Progenitor cell of endocrine pancreas (in vitro differentiated cells): Measurements from ENCODE around the gene SDC3. TPM values are rescaled to one million over a fixed set of nuclear protein-coding genes. Genes with fewer than 3 reads are reported as not detected.

Experiments used
- DNase-seq: peaks from one replicate; pipeline ENCODE4 v3.0.0; 2021; ENCODE audit warnings: low spot score; ENCODE audit not compliant: unreplicated experiment
- H3K27ac Mint-ChIP-seq: 2 replicates; pipeline ENCODE4 v1.8.0; 2021; ENCODE audit warnings: mild to moderate bottlenecking, moderate library complexity, mixed read lengths
- H3K27me3 Mint-ChIP-seq: 2 replicates; pipeline ENCODE4 v1.8.0; 2021; ENCODE audit warnings: mixed read lengths
- H3K36me3 Mint-ChIP-seq: 2 replicates; pipeline ENCODE4 v1.8.0; 2022; ENCODE audit warnings: mixed read lengths; ENCODE audit not compliant: insufficient read depth
- H3K4me1 Mint-ChIP-seq: 2 replicates; pipeline ENCODE4 v1.8.0; 2021; ENCODE audit warnings: low read depth, mixed read lengths
- H3K4me3 Mint-ChIP-seq: 2 replicates; pipeline ENCODE4 v1.8.0; 2021; ENCODE audit warnings: low read depth, mild to moderate bottlenecking, moderate library complexity, mixed read lengths
- H3K9me3 Mint-ChIP-seq: 2 replicates; pipeline ENCODE4 v1.8.0; 2021; ENCODE audit warnings: low read depth, mixed read lengths
- total RNA-seq: library from RNA; stranded (reverse); gene quantifications from 2 replicates; pipeline ENCODE4 v1.2.1, GENCODE V29; 2021
- TF ChIP-seq, protein P1 (sequence below): fragments of 200-600 bp; sonication (generic); IDR thresholded peaks from one replicate; pipeline ENCODE4 v1.5.0; 2021; ENCODE audit warnings: antibody characterized with exemption, mild to moderate bottlenecking; ENCODE audit not compliant: unreplicated experiment

The SDC3 gene
- total RNA-seq, 1 donor from 2014 or later: 33.7 TPM

DNA sequence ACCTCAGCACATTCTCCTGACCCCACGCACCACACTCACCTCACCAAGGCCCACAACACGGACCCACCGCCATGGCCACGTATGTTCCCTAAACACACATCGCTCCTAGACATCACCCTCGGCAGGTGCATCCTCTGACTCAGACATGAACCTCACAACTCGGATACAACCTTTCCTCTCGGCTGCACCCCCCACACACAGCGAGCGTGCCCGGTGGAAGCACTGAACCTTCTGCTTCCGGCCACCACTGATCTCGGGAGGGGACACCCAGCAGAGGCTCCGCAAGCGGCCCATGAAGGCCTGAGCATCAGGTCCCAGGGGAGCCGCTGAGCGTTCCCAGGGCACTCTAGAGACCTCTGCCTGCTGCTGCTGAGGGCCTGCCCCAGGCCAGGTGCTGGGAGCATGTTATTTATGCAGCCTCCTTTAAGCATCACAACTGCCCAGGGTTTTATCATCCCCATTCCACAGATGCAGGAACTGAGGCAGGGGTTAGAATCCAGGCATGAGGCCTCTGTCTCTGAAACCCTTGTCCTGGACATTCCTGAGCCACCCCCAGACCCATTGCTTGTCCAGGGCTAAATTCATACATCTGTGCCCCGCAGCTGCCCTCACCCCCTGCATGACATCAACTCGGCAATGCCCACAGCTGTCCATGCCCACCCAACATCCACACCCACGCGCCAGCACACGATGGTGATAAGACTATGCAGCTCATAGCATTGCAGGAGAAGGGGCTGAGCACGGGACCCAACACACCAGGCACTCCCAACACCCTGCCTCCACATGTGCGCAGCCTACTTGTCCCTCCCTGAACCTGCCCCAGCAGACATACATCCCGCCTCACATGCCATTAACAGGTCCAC lies 27.0 kb downstream of the SDC3 start:
- no peak overlapping the region for H3K4me3 Mint-ChIP-seq
- DNase-seq: no peak
- H3K9me3 Mint-ChIP-seq: no peaks in the 10 kb centered on the region
- no peaks in the 10 kb centered on the region for H3K27me3 Mint-ChIP-seq
- H3K36me3 Mint-ChIP-seq: no peaks in the 10 kb centered on the region
- no peak overlapping the region for H3K27ac Mint-ChIP-seq
- H3K4me1 Mint-ChIP-seq: peaks cover 8% of the 10 kb centered on the region
- TF ChIP-seq, protein P1, sequence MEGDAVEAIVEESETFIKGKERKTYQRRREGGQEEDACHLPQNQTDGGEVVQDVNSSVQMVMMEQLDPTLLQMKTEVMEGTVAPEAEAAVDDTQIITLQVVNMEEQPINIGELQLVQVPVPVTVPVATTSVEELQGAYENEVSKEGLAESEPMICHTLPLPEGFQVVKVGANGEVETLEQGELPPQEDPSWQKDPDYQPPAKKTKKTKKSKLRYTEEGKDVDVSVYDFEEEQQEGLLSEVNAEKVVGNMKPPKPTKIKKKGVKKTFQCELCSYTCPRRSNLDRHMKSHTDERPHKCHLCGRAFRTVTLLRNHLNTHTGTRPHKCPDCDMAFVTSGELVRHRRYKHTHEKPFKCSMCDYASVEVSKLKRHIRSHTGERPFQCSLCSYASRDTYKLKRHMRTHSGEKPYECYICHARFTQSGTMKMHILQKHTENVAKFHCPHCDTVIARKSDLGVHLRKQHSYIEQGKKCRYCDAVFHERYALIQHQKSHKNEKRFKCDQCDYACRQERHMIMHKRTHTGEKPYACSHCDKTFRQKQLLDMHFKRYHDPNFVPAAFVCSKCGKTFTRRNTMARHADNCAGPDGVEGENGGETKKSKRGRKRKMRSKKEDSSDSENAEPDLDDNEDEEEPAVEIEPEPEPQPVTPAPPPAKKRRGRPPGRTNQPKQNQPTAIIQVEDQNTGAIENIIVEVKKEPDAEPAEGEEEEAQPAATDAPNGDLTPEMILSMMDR: no peak

DNA sequence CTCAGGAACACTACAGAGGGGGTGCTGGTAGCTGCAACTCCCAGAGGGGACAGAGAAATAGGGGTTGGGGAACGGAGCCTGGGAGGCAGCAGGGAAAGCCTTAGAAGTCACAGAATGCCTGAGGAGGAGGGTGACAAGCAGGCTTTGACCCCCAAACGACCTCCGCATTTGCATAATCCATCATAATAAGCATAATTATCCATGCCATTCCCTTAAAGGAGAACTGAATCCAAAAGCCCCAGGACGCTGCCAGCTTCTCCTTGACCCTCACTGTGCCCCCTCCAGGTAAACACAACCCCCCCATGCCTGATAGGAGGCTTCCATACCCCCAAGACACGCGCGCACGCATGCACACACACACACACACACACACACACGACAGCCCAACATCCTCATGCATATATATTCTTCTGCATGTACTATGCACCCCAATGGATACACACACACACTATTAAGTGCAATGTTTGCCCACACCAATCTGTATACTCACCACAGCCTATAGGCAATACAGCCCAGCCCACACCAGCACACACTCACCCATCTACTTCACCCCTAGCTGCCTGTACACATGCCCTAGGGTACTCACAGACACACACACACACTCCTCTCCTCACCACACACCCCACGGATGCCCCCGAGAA lies 27.8 kb downstream of the SDC3 start:
- Mint-ChIP-seq H3K27ac (no peak overlapping the region), H3K27me3 (no peaks in the 10 kb centered on the region)

DNA sequence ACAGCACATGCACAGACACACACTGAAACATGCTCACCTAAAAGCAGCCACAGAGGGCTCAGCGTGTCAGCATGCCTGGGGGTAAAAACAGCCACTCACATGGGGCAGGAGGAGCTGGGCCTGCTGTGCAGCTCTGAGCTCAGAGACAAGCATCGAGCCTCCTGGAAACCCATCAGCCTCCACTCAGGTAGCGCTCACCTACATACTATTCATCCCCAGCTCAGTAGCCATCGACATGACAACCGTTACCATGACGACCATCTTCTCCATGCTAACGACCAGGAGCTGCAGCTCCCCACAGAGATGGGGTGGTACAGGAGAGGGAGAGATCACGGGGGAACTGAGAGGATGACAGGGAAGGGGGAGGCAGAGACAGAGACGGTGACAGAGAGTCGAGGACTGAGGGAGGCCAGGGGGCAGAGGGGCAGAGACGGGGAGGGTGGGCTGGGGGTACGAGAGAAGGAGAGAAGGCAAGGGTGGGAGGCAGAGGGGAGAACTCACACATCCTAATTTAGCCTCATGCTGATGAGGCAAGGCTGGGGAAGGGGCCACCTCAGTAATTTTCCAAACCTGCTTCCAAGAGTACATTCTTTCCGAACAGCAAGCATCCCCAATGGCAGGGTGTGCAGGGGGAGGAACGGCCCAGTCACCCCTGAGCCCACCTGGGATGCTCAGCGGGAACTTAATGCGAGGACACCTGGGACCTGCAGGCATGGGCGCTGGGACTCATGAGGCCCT lies 28.4 kb downstream of the SDC3 start:
- H3K4me1 Mint-ChIP-seq: peaks cover 8% of the 10 kb centered on the region
- DNase-seq: no peak
- TF ChIP-seq, protein P1: no peak

More for the DNA sequence above, 27.8 kb downstream of the SDC3 start:
- Mint-ChIP-seq H3K9me3 (no peaks in the 10 kb centered on the region), H3K4me1 (peaks cover 8% of the 10 kb centered on the region), H3K4me3 (no peak overlapping the region), H3K36me3 (no peaks in the 10 kb centered on the region)
- TF ChIP-seq, protein P1: no peak
- DNase-seq: no peak

GRCh38 chr1:30879126-30879786 lies 29.3 kb downstream of the SDC3 start:
- Mint-ChIP-seq H3K27me3 (no peaks in the 10 kb centered on the region), H3K4me1 (peaks cover 8% of the 10 kb centered on the region), H3K4me3 (no peak overlapping the region), H3K36me3 (no peaks in the 10 kb centered on the region), H3K9me3 (no peaks in the 10 kb centered on the region), H3K27ac (no peak overlapping the region)
- TF ChIP-seq, protein P1: no peak
- DNase-seq: no peak

More for the DNA sequence above, 28.4 kb downstream of the SDC3 start:
- Mint-ChIP-seq H3K36me3 (no peaks in the 10 kb centered on the region), H3K27me3 (no peaks in the 10 kb centered on the region), H3K9me3 (no peaks in the 10 kb centered on the region), H3K27ac (no peak overlapping the region), H3K4me3 (no peak overlapping the region)

GRCh38 chr1:30878559-30878958 lies 30.0 kb downstream of the SDC3 start:
- DNase-seq: no peak
- Mint-ChIP-seq H3K4me3 (no peak overlapping the region), H3K9me3 (no peaks in the 10 kb centered on the region), H3K4me1 (peaks cover 8% of the 10 kb centered on the region), H3K27ac (no peak overlapping the region), H3K27me3 (no peaks in the 10 kb centered on the region), H3K36me3 (no peaks in the 10 kb centered on the region)
- TF ChIP-seq, protein P1: no peak
